ENCODE results near the gene OR2M2.

The OR2M2 gene

DNA sequence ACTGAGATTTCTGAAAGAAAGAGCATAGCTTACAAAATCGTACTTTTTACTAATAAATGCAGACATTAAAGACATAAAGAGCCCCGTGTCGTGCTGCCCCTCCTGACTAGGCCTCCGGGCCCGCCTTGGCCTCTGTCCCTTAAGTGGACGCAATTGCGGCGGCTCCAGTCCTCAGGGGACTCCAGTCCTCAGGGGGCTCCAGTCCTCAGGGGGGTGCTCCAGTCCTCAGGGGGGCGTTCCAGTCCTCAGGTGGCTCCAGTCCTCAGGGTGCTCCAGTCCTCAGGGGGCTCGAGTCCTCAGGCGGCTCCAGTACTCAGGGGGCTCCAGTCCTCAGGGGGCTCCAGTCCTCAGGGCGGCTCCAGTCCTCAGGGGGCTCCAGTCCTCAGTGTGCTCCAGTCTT lies 10.6 kb upstream of the OR2M2 start:
- Histone ChIP-seq H3K9ac (no peak overlapping the region), H3K36me3 (ENCODE audit: control insufficient read depth, insufficient read depth, low read length) (no peaks in the 10 kb centered on the region), H3K9me3 (ENCODE audit: control insufficient read depth, low read length) (no peaks in the 10 kb centered on the region)

DNA sequence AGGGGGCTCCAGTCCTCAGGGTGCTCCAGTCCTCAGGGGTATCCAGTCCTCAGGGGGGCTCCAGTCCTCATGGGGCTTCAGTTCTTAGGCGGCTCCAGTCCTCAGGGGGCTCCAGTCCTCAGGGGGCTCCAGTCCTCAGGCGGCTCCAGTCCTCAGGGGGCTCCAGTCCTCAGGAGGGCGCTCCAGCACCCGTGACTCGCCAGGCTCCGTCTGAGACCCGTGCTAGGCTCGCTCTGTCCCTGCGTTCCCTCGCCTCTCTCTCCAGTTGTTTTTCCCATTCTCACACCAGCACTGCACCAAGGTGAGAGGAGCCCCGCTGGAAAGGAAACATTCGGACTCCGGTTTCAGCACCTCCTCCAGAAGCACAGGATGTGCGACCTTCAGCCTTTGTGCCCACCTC lies 9.4 kb upstream of the OR2M2 start:
- no peak overlapping the region for H3K4me3 ChIP-seq (ENCODE audit: low read depth, low read length)
- TF ChIP-seq, protein P1, sequence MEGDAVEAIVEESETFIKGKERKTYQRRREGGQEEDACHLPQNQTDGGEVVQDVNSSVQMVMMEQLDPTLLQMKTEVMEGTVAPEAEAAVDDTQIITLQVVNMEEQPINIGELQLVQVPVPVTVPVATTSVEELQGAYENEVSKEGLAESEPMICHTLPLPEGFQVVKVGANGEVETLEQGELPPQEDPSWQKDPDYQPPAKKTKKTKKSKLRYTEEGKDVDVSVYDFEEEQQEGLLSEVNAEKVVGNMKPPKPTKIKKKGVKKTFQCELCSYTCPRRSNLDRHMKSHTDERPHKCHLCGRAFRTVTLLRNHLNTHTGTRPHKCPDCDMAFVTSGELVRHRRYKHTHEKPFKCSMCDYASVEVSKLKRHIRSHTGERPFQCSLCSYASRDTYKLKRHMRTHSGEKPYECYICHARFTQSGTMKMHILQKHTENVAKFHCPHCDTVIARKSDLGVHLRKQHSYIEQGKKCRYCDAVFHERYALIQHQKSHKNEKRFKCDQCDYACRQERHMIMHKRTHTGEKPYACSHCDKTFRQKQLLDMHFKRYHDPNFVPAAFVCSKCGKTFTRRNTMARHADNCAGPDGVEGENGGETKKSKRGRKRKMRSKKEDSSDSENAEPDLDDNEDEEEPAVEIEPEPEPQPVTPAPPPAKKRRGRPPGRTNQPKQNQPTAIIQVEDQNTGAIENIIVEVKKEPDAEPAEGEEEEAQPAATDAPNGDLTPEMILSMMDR (IDR thresholded peaks at IDR 0.05): no peak
- H3K27ac ChIP-seq: no peak overlapping the region
- no peaks in the 10 kb centered on the region for H3K4me1 ChIP-seq
- no peak overlapping the region for H3K9ac ChIP-seq
- H3K9me3 ChIP-seq (ENCODE audit: control insufficient read depth, low read length): no peaks in the 10 kb centered on the region
- no peak overlapping the region for H2AFZ ChIP-seq
- H3K27me3 ChIP-seq (ENCODE audit: control insufficient read depth, insufficient read depth, low read length): no peaks in the 10 kb centered on the region
- no peak overlapping the region for H3K4me2 ChIP-seq (ENCODE audit: low read length)
- H3K36me3 ChIP-seq (ENCODE audit: control insufficient read depth, insufficient read depth, low read length): no peaks in the 10 kb centered on the region
- no peaks in the 10 kb centered on the region for H3K79me2 ChIP-seq

More for the DNA sequence above, 10.6 kb upstream of the OR2M2 start:
- Histone ChIP-seq H3K27ac (no peak overlapping the region), H3K4me2 (ENCODE audit: low read length) (no peak overlapping the region), H3K27me3 (ENCODE audit: control insufficient read depth, insufficient read depth, low read length) (no peaks in the 10 kb centered on the region), H2AFZ (no peak overlapping the region), H3K79me2 (no peaks in the 10 kb centered on the region), H3K4me1 (no peaks in the 10 kb centered on the region), H3K4me3 (ENCODE audit: low read depth, low read length) (no peak overlapping the region)
- TF ChIP-seq, protein P1 (IDR thresholded peaks at IDR 0.05): no peak

DNA sequence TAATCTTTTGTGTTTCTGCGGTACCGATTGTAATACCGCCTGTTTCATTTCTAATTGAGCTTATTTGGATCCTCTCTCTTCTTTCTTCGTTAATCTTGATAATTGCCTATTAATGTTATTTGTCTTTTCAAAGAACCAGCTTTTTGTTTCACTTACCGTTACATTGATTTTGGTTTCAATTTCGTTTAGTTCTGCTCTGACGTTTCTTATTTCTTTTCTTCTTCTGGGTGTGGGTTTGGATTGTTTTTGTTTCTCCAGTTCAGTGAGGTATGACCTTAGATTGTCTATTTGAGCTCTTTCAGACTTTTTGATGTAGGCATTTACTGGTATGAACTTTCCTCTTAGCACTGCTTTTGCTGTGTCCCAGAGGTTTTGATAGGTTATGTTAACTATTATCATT lies 9.4 kb downstream of the OR2M2 start:
- Histone ChIP-seq H2AFZ (no peak overlapping the region), H3K36me3 (ENCODE audit: control insufficient read depth, insufficient read depth, low read length) (no peaks in the 10 kb centered on the region), H3K4me2 (ENCODE audit: low read length) (no peak overlapping the region), H3K4me3 (ENCODE audit: low read depth, low read length) (no peak overlapping the region), H3K27ac (no peak overlapping the region), H3K27me3 (ENCODE audit: control insufficient read depth, insufficient read depth, low read length) (no peaks in the 10 kb centered on the region), H3K79me2 (no peaks in the 10 kb centered on the region), H3K4me1 (no peaks in the 10 kb centered on the region), H3K9me3 (ENCODE audit: control insufficient read depth, low read length) (no peaks in the 10 kb centered on the region), H3K9ac (no peak overlapping the region)
- TF ChIP-seq, protein P1 (IDR thresholded peaks at IDR 0.05): no peak

DNA sequence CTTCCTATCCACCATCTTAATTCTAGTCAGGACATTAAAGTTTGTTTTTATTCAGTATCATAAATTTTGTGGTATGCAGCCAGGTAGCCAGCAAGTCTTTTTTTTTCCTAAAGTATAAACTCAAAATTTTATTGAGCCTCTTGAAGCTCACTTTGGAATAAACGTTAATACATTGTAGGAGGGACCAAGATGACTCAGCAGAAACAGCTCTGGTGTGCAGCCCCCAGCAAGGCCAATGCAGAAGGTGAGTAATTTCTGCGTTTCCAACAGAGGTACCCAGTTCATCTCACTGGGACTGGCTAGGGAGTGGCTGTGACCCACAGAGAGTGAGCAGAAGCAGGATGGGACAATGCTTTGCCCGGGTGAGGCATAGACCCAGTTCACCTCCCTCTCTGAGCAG lies 12.7 kb downstream of the OR2M2 start:
- Histone ChIP-seq H3K27ac (no peak overlapping the region), H2AFZ (no peak overlapping the region), H3K9me3 (ENCODE audit: control insufficient read depth, low read length) (no peaks in the 10 kb centered on the region), H3K4me3 (ENCODE audit: low read depth, low read length) (no peak overlapping the region), H3K9ac (no peak overlapping the region), H3K4me1 (no peaks in the 10 kb centered on the region), H3K79me2 (no peaks in the 10 kb centered on the region), H3K27me3 (ENCODE audit: control insufficient read depth, insufficient read depth, low read length) (no peaks in the 10 kb centered on the region), H3K36me3 (ENCODE audit: control insufficient read depth, insufficient read depth, low read length) (no peaks in the 10 kb centered on the region), H3K4me2 (ENCODE audit: low read length) (no peak overlapping the region)
- TF ChIP-seq, protein P1 (IDR thresholded peaks at IDR 0.05): no peak

DNA sequence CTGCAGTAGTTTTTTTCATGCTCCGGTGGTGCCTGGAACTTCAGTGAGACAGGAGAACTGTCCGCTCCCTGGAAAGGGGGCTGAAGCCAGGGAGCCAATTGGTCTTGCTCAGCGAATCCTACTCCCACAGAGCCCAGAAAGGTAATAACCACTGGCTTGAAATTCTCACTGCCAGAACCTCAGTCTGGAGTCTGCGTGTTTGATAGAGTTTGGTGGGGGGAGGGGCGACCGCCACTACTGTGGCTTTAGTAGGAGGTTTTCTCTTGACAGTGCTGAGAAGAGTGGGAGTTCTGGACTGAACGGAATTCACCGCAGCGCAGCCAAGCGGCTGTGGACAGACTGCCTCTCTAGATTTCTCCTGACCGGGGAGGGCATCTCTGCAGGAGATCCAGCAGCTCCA lies 14.4 kb downstream of the OR2M2 start:
- Histone ChIP-seq H3K4me2 (ENCODE audit: low read length) (no peak overlapping the region), H3K36me3 (ENCODE audit: control insufficient read depth, insufficient read depth, low read length) (no peaks in the 10 kb centered on the region), H3K4me1 (no peaks in the 10 kb centered on the region), H3K27me3 (ENCODE audit: control insufficient read depth, insufficient read depth, low read length) (no peaks in the 10 kb centered on the region), H2AFZ (no peak overlapping the region), H3K4me3 (ENCODE audit: low read depth, low read length) (no peak overlapping the region), H3K9me3 (ENCODE audit: control insufficient read depth, low read length) (no peaks in the 10 kb centered on the region), H3K27ac (no peak overlapping the region), H3K9ac (no peak overlapping the region), H3K79me2 (no peaks in the 10 kb centered on the region)
- TF ChIP-seq, protein P1 (IDR thresholded peaks at IDR 0.05): no peak
